Body of pancreas (tissue), 4 donors: ENCODE measurements around the gene MYBBP1A.

Experiments
- POLR2A ChIP-seq, 3 donors: fragments of 450-650 bp; IDR thresholded peaks; one replicate each; pipeline ENCODE4 v1.6.1; 2016; ENCODE audit warnings: antibody characterized with exemption in 3 of 3, mild to moderate bottlenecking in 2 of 3
- TF ChIP-seq, protein P1 (sequence below), 7 experiments: fragments of 450-650 bp in 4 of 7; fragments of 200-600 bp in 3 of 7; sonication (generic) in 3 of 7; IDR thresholded peaks; one replicate each; pipeline ENCODE4 v1.5.1; 2016 to 2019; ENCODE audit warnings: antibody characterized with exemption in 7 of 7

DNA sequence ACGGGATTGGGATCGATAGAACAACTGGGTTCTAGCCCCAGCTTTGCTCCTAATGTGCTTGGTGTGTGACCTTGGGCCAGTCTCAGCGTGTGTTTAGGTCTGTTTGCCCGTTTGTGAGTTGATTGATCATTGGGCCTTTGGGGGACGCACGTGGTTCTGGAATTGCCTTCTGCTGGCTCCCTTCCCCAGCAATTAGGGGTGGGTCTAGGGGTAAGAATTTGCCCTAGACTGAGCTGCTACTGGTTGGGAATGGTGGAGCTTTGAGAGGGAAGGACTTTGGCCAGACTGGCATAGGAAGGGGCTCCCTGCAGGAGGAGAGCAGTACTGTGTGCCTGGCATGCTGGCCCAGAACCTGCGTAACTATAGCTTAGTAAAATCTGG is 55.0 kb downstream of the MYBBP1A start:
- TF ChIP-seq, protein P1, sequence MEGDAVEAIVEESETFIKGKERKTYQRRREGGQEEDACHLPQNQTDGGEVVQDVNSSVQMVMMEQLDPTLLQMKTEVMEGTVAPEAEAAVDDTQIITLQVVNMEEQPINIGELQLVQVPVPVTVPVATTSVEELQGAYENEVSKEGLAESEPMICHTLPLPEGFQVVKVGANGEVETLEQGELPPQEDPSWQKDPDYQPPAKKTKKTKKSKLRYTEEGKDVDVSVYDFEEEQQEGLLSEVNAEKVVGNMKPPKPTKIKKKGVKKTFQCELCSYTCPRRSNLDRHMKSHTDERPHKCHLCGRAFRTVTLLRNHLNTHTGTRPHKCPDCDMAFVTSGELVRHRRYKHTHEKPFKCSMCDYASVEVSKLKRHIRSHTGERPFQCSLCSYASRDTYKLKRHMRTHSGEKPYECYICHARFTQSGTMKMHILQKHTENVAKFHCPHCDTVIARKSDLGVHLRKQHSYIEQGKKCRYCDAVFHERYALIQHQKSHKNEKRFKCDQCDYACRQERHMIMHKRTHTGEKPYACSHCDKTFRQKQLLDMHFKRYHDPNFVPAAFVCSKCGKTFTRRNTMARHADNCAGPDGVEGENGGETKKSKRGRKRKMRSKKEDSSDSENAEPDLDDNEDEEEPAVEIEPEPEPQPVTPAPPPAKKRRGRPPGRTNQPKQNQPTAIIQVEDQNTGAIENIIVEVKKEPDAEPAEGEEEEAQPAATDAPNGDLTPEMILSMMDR (IDR thresholded peaks at IDR 0.05), result peak in 3 of 7 experiments; percentile 11 to 31 (median 31)
- no peak for TF ChIP-seq POLR2A (IDR thresholded peaks at IDR 0.05)
